Measurements from ENCODE around the gene TIE1. TPM values are rescaled to one million over a fixed set of nuclear protein-coding genes. Genes with fewer than 3 reads are reported as not detected.

TIE1 gene
- total RNA-seq, 4 donors from 2014 or later, result 30.6 to 65.1 (median 47.7) TPM

DNA sequence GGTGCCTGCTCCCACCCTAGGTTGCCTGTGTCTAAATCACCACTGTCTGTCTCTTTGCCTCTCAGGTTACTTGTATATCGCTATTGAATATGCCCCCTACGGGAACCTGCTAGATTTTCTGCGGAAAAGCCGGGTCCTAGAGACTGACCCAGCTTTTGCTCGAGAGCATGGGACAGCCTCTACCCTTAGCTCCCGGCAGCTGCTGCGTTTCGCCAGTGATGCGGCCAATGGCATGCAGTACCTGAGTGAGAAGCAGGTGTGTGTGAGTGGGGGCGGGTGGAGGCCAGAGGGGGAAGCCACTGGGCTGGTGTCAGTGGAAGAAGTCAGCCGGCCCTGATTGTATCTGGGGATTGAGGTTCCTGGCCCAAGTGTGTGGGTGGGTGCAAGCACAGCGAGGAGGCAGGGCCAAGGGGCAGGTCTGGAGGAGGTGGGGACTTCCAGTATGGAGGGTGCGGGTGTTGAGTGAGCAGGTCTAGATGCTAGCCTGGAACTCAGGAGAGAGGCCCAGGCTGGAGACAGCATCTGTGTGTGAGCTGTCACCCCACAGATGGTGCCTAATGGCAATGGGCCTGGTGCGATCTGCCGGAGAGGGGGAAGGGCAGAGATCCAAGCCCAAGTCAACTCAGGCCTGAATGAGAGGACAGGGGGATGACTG is 17.2 kb downstream of the TIE1 start:
- Histone ChIP-seq H3K27ac (no peak overlapping the region), H3K9me3 (no peaks in the 10 kb centered on the region), H3K4me3 (replicated peaks in 1 of 3) (no peak overlapping the region), H3K36me3 (peaks cover 0 to 7% of the 10 kb centered on the region in 2 donors), H3K27me3 (no peaks in the 10 kb centered on the region), H3K4me1 (peaks cover 0 to 4% of the 10 kb centered on the region in 2 donors)
- TF ChIP-seq POLR2A (IDR thresholded peaks at IDR 0.05) (no peak), CTCF (IDR thresholded peaks at IDR 0.05) (no peak)
- WGBS, 2 donors, result 83 to 87% methylated on average over 15 of the region's 15 CpGs
- intact Hi-C loops (cut with DNase I), result no loop called here
- no peak for DNase-seq

GRCh38 chr1:43318831-43319230 is 18.0 kb downstream of the TIE1 start:
- TF ChIP-seq CTCF (IDR thresholded peaks at IDR 0.05), result no peak
- TF ChIP-seq POLR2A (IDR thresholded peaks at IDR 0.05), result no peak
- Histone ChIP-seq H3K4me3 (replicated peaks in 1 of 3) (no peak overlapping the region), H3K9me3 (no peaks in the 10 kb centered on the region), H3K4me1 (peaks cover 0 to 4% of the 10 kb centered on the region in 2 donors), H3K36me3 (peaks cover 0 to 4% of the 10 kb centered on the region in 2 donors), H3K27ac (no peak overlapping the region), H3K27me3 (no peaks in the 10 kb centered on the region)
- intact Hi-C loops (cut with DNase I), result no loop called here
- no peak for DNase-seq
- 80 to 89% methylated on average over 4 of the region's 4 CpGs for WGBS, 2 donors

- no peaks in the 10 kb centered on the region for H3K27me3 ChIP-seq
- no peak overlapping the region for H3K4me3 ChIP-seq (replicated peaks in 1 of 3)
- H3K27ac ChIP-seq, result no peak overlapping the region
- H3K36me3 ChIP-seq, result peaks cover 0 to 3% of the 10 kb centered on the region in 2 donors
- DNase-seq, result no peak
- intact Hi-C loops (cut with DNase I), result no loop called here
- WGBS, 2 donors, result 95 to 98% methylated on average over 5 of the region's 5 CpGs
- TF ChIP-seq POLR2A (IDR thresholded peaks at IDR 0.05) (no peak), CTCF (IDR thresholded peaks at IDR 0.05) (no peak)
- H3K9me3 ChIP-seq, result no peaks in the 10 kb centered on the region
- H3K4me1 ChIP-seq, result peaks cover 0 to 4% of the 10 kb centered on the region in 2 donors
Measured at GRCh38 chr1:43319288-43319687, 18.5 kb downstream of the TIE1 start.

DNA sequence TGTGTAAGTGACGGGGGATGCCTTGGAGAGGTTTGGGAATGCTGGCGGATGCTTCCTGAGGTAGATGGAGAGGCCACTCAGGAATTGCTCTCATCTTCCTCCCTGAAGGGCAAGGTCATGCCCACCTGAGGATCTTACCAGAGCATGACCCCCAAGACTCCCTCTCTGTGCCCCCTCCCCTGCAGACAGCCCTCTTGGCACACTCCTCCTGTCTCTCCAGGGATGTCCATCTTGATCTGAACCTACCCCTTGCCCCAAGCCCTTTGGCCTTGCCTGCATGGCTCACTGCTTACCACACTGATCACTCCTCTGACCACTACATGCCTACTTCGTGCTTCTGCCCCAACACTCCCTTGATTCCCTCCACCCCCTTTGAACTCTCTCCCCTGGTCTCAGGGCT is 19.0 kb downstream of the TIE1 start:
- TF ChIP-seq POLR2A (IDR thresholded peaks at IDR 0.05) (no peak), CTCF (IDR thresholded peaks at IDR 0.05) (no peak)
- Histone ChIP-seq H3K4me3 (replicated peaks in 1 of 3) (no peak overlapping the region), H3K27ac (no peak overlapping the region), H3K4me1 (peaks cover 0 to 4% of the 10 kb centered on the region in 2 donors), H3K9me3 (no peaks in the 10 kb centered on the region), H3K36me3 (peaks cover 0 to 3% of the 10 kb centered on the region in 2 donors), H3K27me3 (no peaks in the 10 kb centered on the region)
- intact Hi-C loops (cut with DNase I), result no loop called here
- 92 to 94% methylated on average over 2 to 3 of the region's 3 CpGs for WGBS, 2 donors
- no peak for DNase-seq

- intact Hi-C loops (cut with DNase I), result no loop called here
- H3K27me3 ChIP-seq, result no peaks in the 10 kb centered on the region
- no peak for DNase-seq
- no peak overlapping the region for H3K27ac ChIP-seq
- no peak overlapping the region for H3K4me3 ChIP-seq (replicated peaks in 1 of 3)
- no peak for TF ChIP-seq CTCF (IDR thresholded peaks at IDR 0.05)
- TF ChIP-seq POLR2A (IDR thresholded peaks at IDR 0.05), result no peak
- peaks cover 0 to under 1% of the 10 kb centered on the region in 2 donors for H3K4me1 ChIP-seq
- no peaks in the 10 kb centered on the region for H3K9me3 ChIP-seq
- 91 to 98% methylated on average over 8 to 16 of the region's 16 CpGs for WGBS, 2 donors
- H3K36me3 ChIP-seq, result peaks cover 0 to 3% of the 10 kb centered on the region in 2 donors
Measured at GRCh38 chr1:43321331-43321891, 20.6 kb downstream of the TIE1 start.
